Lung (tissue), 14 donors: ENCODE data around the gene OR2T5. TPM values are rescaled to one million over a fixed set of nuclear protein-coding genes. Genes with fewer than 3 reads are reported as not detected.
"Not testable (repeated sequence)": the region's sequence is repeated elsewhere in the genome, so short reads cannot be mapped to it uniquely, and the experiment has no call there.

Source experiments
- ATAC-seq: fragments of 200-7000 bp; cut with Tn5 transposase; one replicate; pipeline ENCODE4 v1.9.1; 2020; ENCODE audit warnings: moderate number of reproducible peaks; ENCODE audit not compliant: insufficient read depth, low FRiP score
- DNase-seq, 3 donors: peaks; one replicate each; pipeline ENCODE4 v3.0.0-alpha.2; 2013 to 2017
- H3K27ac ChIP-seq, 2 donors: one replicate each; pipeline ENCODE4 v1.5.1; 2013; ENCODE audit warnings: mild to moderate bottlenecking in 2 of 2, moderate library complexity in 2 of 2, control low read depth in 1 of 2, inconsistent platforms in 1 of 2, low read depth in 1 of 2, low read length in 1 of 2
- H3K27me3 ChIP-seq, 3 donors: one replicate each; pipeline ENCODE4 v1.5.1; 2013; ENCODE audit warnings: low read length in 2 of 3; ENCODE audit not compliant: control insufficient read depth in 3 of 3, insufficient read depth in 3 of 3
- H3K36me3 ChIP-seq, 4 donors: one replicate each; pipeline ENCODE4 v1.5.1; 2013; ENCODE audit warnings: low read length in 4 of 4, mild to moderate bottlenecking in 1 of 4, moderate library complexity in 1 of 4; ENCODE audit not compliant: control insufficient read depth in 4 of 4, insufficient read depth in 4 of 4
- H3K4me1 ChIP-seq, 5 donors: one replicate each; pipeline ENCODE4 v1.5.1; 2013; ENCODE audit warnings: low read length in 5 of 5, mild to moderate bottlenecking in 2 of 5, moderate library complexity in 1 of 5; ENCODE audit not compliant: control insufficient read depth in 5 of 5, insufficient read depth in 5 of 5
- H3K4me3 ChIP-seq: one replicate; pipeline ENCODE4 v1.5.1; 2013; ENCODE audit warnings: mild to moderate bottlenecking, control low read depth, moderate library complexity
- H3K9ac ChIP-seq, 2 donors: one replicate each; pipeline ENCODE4 v1.5.1; 2013; ENCODE audit warnings: low read length in 2 of 2, control low read depth in 1 of 2; ENCODE audit not compliant: insufficient read depth in 1 of 2
- H3K9me3 ChIP-seq, 4 donors: one replicate each; pipeline ENCODE4 v1.5.1; 2013; ENCODE audit warnings: low read length in 3 of 4, mild to moderate bottlenecking in 1 of 4, moderate library complexity in 1 of 4; ENCODE audit not compliant: control insufficient read depth in 4 of 4, insufficient read depth in 3 of 4
- WGBS, 2 donors: extraction: QIAGEN DNeasy Blood & Tissue Kit; methylation state at CpG; one replicate each; pipeline ENCODE4 v1.1.7; 2013; 5-methylcytosine and 5-hydroxymethylcytosine counted together
- long read RNA-seq, 5 donors: transcript quantifications; one replicate each; lab custom pipeline, GENCODE V29; 2026
- polyA plus RNA-seq, 2 donors: library from polyadenylated mRNA; stranded (reverse); fragments of 200-250 nt; gene quantifications; one replicate each; pipeline ENCODE4 v1.2.1, GENCODE V29; 2013
- total RNA-seq, 2 donors: library from RNA; depleted of rRNA in 1 of 2; stranded (reverse); fragments of >200 nt in 1 of 2; gene quantifications; one replicate each; pipeline ENCODE4 v1.2.1, GENCODE V29; 2014 to 2021
- donor health status: Bipolar disorder and iron deficiency.
- donor health status: healthy.
- donor health status: DM: yes; HTN: yes; CAD: no.

Gene OR2T5, protein sequence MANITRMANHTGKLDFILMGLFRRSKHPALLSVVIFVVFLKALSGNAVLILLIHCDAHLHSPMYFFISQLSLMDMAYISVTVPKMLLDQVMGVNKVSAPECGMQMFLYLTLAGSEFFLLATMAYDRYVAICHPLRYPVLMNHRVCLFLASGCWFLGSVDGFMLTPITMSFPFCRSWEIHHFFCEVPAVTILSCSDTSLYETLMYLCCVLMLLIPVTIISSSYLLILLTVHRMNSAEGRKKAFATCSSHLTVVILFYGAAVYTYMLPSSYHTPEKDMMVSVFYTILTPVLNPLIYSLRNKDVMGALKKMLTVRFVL
- total RNA-seq (not detected), polyA plus RNA-seq (not detected)
- long read RNA-seq, donor 1 = 0 reads
- long read RNA-seq, donor 2 = 0 reads
- long read RNA-seq, donor 3 = 0 reads
- long read RNA-seq, donor 4 = 0 reads
- long read RNA-seq, donor 5 = 0 reads

DNA sequence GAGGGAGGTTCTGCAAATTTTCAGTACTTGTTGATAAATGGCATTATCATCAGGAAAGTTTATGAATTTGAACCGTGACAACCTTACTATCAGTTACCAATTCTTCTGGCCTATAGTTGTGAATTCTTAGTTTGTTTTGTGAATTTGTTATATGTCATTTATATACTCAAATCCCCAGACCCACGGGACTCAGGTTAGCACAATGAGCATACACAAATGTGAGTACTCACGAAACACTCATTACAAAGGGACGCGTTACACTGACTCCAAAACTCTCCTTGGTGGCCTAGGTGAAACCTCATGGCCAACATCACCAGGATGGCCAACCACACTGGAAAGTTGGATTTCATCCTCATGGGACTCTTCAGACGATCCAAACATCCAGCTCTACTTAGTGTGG lies at the start of gene OR2T5:
Gene OR2T5, plus strand, starts transcription at position 301 of the 400 bp plus-strand sequence. Its CDS starts 0 bp downstream, at position 301.
- H3K27me3 ChIP-seq, ATAC-seq: not testable (repeated sequence)
- WGBS, 2 donors = 78 to 93% methylated on average over 4 to 5 of the region's 6 CpGs

DNA sequence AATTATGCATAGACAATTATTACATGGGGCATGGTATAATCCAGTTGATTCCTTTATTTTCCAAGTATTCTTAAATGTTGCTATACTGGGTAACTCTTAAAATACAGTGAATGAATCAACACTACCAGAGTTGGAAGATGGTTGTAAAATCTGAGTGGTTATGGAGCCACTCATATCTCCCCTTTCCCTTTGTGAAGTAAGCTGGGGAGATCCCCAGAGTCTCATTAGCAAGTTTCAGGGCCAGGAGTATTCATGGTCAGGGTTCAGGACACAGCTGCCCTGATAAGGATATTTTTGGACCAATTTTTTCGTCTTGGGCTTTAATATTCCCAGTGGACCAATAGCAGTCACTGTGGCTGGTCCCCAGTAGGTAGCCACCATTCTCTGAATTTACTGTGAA lies 49.7 kb upstream of the OR2T5 start:
- H3K4me1 ChIP-seq, H3K27ac ChIP-seq, H3K9me3 ChIP-seq, DNase-seq, H3K9ac ChIP-seq, H3K36me3 ChIP-seq, H3K27me3 ChIP-seq, H3K4me3 ChIP-seq, ATAC-seq: not testable (repeated sequence)
- 44 to 73% methylated on average over 1 of the region's 1 CpG for WGBS, 2 donors

More for the DNA sequence above, at the start of gene OR2T5:
- H3K9ac ChIP-seq, H3K4me1 ChIP-seq, H3K36me3 ChIP-seq, DNase-seq, H3K27ac ChIP-seq, H3K9me3 ChIP-seq, H3K4me3 ChIP-seq: not testable (repeated sequence)

DNA sequence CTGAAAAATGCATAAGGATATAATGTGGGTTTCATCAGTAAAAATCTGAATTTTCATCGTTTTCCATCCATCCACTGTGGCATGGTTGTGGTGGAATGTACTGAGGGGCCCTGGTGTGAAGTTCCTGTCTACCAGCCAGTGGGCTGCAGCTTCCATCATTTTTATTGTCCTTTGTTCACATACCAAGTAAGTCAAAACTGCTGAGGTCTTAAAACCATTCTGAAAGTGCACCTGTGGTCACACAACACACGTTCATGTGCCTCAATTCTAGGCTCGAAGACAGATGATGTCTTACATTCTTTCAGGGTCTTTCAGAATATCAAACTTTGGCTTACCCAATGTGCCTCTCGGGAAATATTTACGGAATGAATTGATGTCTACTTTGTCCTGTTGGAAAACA lies 49.1 kb upstream of the OR2T5 start:
- H3K4me1 ChIP-seq, H3K36me3 ChIP-seq, ATAC-seq, H3K9ac ChIP-seq, DNase-seq, H3K27me3 ChIP-seq, H3K9me3 ChIP-seq, H3K27ac ChIP-seq, H3K4me3 ChIP-seq: not testable (repeated sequence)
- 66 to 73% methylated on average over 5 of the region's 5 CpGs for WGBS, 2 donors

DNA sequence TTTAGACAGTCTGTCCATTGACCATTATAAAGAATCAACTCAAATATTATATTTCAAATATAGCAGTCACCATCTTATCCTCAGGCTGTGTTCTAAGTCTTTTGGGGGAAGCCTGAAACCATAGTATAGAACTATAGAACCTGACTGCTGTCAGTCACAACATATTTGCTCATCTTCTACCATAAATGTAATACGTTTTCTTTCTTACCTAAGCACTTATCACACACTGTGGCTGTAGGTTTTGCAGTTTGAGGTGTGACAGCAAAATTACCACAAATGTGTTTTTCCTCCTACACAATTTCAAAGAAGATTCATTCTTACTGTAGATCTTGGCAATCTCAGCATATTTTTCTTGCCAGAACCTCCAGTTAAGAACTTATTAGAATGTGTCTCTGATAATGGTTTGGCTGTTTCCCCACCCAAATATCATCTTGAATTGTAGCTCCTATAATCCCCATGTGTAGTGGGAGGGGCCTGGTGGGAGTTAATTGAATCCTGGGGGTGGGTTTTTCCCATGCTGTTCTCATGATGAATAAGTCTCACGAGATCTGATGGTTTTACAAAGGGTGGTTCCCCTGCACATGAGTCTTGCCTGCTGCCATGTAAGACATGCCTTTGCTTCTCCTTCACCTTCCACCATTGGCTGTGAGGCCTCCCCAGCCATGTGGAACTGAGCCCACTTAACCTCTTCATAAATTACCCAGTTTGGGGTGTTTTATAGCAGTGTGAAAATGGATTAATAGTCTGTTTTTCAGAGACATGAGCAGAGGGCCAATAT lies 45.7 kb upstream of the OR2T5 start:
- H3K4me3 ChIP-seq, DNase-seq, H3K36me3 ChIP-seq, H3K4me1 ChIP-seq, H3K27me3 ChIP-seq, H3K27ac ChIP-seq, H3K9me3 ChIP-seq, ATAC-seq, H3K9ac ChIP-seq: not testable (repeated sequence)
- WGBS, 2 donors = 33 to 67% methylated on average over 1 of the region's 2 CpGs

DNA sequence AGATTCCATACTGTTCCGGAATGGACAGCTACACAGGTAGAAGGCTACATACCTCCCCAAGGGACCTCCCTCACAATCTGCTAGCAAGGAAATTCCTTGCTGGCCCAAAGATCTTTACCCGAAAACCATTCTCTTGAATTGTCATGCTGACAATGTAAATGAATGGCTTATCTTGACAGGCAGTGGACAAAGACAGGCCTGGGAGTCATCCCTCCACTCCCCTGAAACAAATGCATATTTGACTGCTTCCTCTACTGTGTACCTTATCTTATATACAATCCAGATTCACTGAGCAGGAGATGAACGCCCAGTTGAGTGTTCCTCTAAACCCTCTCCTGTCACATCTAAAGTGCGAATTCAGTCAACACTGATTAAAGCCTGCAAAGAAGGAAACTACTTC lies 43.8 kb upstream of the OR2T5 start:
- not testable (repeated sequence) for H3K27ac ChIP-seq, H3K27me3 ChIP-seq, DNase-seq, H3K4me3 ChIP-seq, H3K9me3 ChIP-seq, H3K36me3 ChIP-seq, ATAC-seq, H3K4me1 ChIP-seq, H3K9ac ChIP-seq
- WGBS, 2 donors = 79 to 85% methylated on average over 4 of the region's 4 CpGs

DNA sequence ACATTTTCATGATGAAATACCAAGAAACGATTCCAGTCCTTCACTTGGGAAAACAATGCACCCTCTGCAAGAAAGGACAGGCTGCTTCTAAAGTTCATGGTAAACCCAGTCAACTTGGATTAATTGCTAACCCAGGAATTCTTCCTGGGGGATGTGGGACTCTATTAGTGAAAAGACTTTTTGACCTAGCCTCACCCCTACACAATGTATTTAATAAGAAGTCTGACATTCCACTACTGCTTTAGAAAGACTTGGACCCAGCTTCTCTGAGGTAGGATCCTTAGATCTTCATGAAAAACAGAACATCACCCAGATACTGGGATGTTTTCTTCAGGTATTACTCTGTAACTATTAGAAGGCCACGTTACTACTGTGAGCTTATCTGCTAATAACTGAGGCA lies 43.0 kb upstream of the OR2T5 start, which contains the start of gene OR2T2:
Gene OR2T2, plus strand, starts transcription at position 239 of the 400 bp plus-strand sequence. CDS start 7,161 bp downstream, outside the sequence.
- not testable (repeated sequence) for DNase-seq, H3K27me3 ChIP-seq, H3K4me3 ChIP-seq, H3K4me1 ChIP-seq, H3K9ac ChIP-seq, ATAC-seq, H3K27ac ChIP-seq, H3K36me3 ChIP-seq, H3K9me3 ChIP-seq
- no CpG with 5 or more reads among the region's 2 CpGs for WGBS, 2 donors

DNA sequence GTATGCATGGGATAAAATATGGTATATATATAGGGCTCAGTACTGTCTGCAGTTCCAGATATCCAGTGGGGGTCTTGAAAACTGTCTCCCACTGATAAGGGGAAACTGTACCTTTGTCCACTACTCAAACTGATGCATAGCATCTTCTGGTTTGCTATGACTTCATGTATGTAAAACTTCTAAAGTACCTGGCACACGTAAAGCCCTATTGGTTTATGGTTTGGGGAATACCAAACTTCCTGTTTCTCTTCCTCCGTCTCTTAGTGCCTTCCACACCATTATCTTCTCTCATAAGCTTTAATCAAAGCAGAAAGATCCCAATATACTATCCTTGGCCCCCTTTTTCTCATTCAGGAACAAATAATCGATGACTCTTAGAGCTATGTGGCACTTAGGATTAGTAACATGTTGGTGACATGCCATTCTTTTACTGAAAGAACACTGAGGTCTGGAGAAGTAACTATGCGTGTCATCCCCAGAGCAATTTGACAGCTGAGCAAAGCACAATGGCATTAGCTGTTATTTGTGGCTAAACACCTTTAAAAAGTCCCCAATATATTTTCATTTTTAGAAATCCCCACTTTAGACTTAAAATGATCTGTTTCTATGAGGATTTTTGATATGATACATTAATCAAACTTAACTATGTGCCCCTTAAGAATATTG lies 39.8 kb upstream of the OR2T5 start:
- WGBS, 2 donors = no CpG with 5 or more reads among the region's 4 CpGs
- ATAC-seq, H3K27me3 ChIP-seq, H3K9ac ChIP-seq, H3K27ac ChIP-seq, H3K4me1 ChIP-seq, DNase-seq, H3K9me3 ChIP-seq, H3K36me3 ChIP-seq, H3K4me3 ChIP-seq: not testable (repeated sequence)
